HepG2 (cell line): ENCODE data around the gene GRHL3.

Experiments used
- BRCA1 ChIP-seq: sonication (generic); formaldehyde crosslinking; IDR thresholded peaks from 2 replicates; pipeline ENCODE4 v1.4.0; 2020; ENCODE audit warnings: missing genetic modification reagents
- DMAP1 ChIP-seq: IDR thresholded peaks from 2 replicates; pipeline ENCODE4 v1.6.1; 2016
- GTF2F1 ChIP-seq: fragments of 150-350 bp; IDR thresholded peaks from 2 replicates; pipeline ENCODE4 v1.6.1; 2014; ENCODE audit warnings: low read length
- POLR2A ChIP-seq, 2 experiments: IDR thresholded peaks; 2 replicates each; pipeline ENCODE4 v1.6.1; 2011; ENCODE audit warnings: low read depth in 2 of 2, low read length in 2 of 2, mild to moderate bottlenecking in 1 of 2, moderate library complexity in 1 of 2; ENCODE audit not compliant: insufficient read depth in 1 of 2
- RCOR2 ChIP-seq: IDR thresholded peaks from 2 replicates; pipeline ENCODE4 v1.6.1; 2016; ENCODE audit warnings: missing biosample characterization, missing genetic modification reagents
- SMC3 ChIP-seq: IDR thresholded peaks from 2 replicates; pipeline ENCODE4 v1.6.1; 2011; ENCODE audit warnings: low read length, improper control_type of control experiment
- ZNF143 ChIP-seq: sonication (generic); formaldehyde crosslinking; IDR thresholded peaks from 2 replicates; pipeline ENCODE4 v1.4.0; 2020; ENCODE audit warnings: missing genetic modification reagents

- TF ChIP-seq ZNF143 (no peak), DMAP1 (no peak), SMC3 (no peak), RCOR2 (CRISPR knock-in tag) (no peak), BRCA1 (CRISPR knock-in tag) (no peak), POLR2A (IDR thresholded peaks at IDR 0.05; ENCODE audit: insufficient read depth in 1 of 2, low read depth in 2 of 2, low read length in 2 of 2) (no peak), GTF2F1 (no peak)
Measured at GRCh38 chr1:24337455-24337854, 18.3 kb downstream of the GRHL3 start.
